ENCODE data around the gene USP32.

The USP32 gene

DNA sequence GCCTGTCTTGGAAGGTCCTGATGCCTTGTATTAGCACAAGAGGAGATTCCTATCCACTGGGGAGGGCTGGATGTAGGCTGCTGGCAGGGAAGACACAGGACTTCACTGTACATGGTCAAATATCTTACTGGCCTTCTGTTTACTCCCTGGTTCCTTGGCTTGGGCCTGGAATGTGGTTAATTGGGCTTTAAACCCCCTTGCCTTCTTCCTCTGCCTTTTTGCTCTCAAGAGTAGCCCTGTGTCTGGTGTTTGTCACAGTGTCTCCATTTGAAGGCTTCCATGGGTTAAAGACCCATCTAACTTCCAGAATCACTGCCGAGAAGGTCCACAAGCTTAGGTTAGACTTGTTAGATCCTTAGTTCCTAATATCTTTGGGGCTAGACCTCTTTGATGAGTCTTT is 23.2 kb upstream of the USP32 start:
- no peak overlapping the region for H3K4me3 ChIP-seq (ENCODE audit: low read depth, low read length)
- TF ChIP-seq, protein P1, sequence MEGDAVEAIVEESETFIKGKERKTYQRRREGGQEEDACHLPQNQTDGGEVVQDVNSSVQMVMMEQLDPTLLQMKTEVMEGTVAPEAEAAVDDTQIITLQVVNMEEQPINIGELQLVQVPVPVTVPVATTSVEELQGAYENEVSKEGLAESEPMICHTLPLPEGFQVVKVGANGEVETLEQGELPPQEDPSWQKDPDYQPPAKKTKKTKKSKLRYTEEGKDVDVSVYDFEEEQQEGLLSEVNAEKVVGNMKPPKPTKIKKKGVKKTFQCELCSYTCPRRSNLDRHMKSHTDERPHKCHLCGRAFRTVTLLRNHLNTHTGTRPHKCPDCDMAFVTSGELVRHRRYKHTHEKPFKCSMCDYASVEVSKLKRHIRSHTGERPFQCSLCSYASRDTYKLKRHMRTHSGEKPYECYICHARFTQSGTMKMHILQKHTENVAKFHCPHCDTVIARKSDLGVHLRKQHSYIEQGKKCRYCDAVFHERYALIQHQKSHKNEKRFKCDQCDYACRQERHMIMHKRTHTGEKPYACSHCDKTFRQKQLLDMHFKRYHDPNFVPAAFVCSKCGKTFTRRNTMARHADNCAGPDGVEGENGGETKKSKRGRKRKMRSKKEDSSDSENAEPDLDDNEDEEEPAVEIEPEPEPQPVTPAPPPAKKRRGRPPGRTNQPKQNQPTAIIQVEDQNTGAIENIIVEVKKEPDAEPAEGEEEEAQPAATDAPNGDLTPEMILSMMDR (IDR thresholded peaks at IDR 0.05; ENCODE audit: borderline replicate concordance, insufficient read depth, low read depth, low read length) = no peak

GRCh38 chr17:60412701-60413100 is 20.8 kb upstream of the USP32 start:
- TF ChIP-seq, protein P1 (IDR thresholded peaks at IDR 0.05; ENCODE audit: borderline replicate concordance, insufficient read depth, low read depth, low read length) = no peak
- no peak overlapping the region for H3K4me3 ChIP-seq (ENCODE audit: low read depth, low read length)

GRCh38 chr17:60410001-60410400 is 18.1 kb upstream of the USP32 start:
- TF ChIP-seq, protein P1 (IDR thresholded peaks at IDR 0.05; ENCODE audit: borderline replicate concordance, insufficient read depth, low read depth, low read length) = no peak
- H3K4me3 ChIP-seq (ENCODE audit: low read depth, low read length) = no peak overlapping the region

GRCh38 chr17:60406887-60407286 is 15.0 kb upstream of the USP32 start:
- TF ChIP-seq, protein P1 (IDR thresholded peaks at IDR 0.05; ENCODE audit: borderline replicate concordance, insufficient read depth, low read depth, low read length) = no peak
- no peak overlapping the region for H3K4me3 ChIP-seq (ENCODE audit: low read depth, low read length)

- no peak overlapping the region for H3K4me3 ChIP-seq (ENCODE audit: low read depth, low read length)
- TF ChIP-seq, protein P1 (IDR thresholded peaks at IDR 0.05; ENCODE audit: borderline replicate concordance, insufficient read depth, low read depth, low read length) = no peak
These were observed 12.0 kb upstream of the USP32 start for GRCh38 chr17:60403962-60404361.

GRCh38 chr17:60403523-60403810 is 11.5 kb upstream of the USP32 start:
- no peak overlapping the region for H3K4me3 ChIP-seq (ENCODE audit: low read depth, low read length)
- TF ChIP-seq, protein P1 (IDR thresholded peaks at IDR 0.05; ENCODE audit: borderline replicate concordance, insufficient read depth, low read depth, low read length) = no peak

DNA sequence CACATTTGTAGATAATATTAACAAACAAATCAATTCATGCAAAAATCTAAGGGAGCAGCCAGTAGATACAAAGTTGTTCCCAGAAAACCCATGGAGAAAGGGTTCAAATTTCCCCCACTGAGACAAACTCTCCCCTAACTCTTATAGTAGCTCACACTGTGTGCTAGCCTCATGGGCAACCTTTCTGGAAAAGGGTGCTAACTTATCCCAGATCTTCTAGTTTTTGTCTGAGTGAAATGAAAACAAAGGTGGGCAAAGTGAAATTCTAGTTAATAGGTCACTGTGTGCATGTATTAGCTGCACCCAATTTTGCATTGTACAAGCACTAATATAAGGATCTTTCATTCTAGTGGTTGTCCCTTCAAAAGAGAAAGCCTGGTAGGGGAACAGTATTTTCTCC is 9.9 kb upstream of the USP32 start:
- TF ChIP-seq, protein P1 (IDR thresholded peaks at IDR 0.05; ENCODE audit: borderline replicate concordance, insufficient read depth, low read depth, low read length) = no peak
- H3K4me3 ChIP-seq (ENCODE audit: low read depth, low read length) = no peak overlapping the region
